ENCODE data around the gene DYNLT5.
"Not testable (repeated sequence)": the region's sequence is repeated elsewhere in the genome, so short reads cannot be mapped to it uniquely, and the experiment has no call there.

The DYNLT5 gene

GRCh38 chr1:66787641-66788040 is 35.4 kb downstream of the DYNLT5 start:
- ATAC-seq (ENCODE audit: low read depth) (no peak), DNase-seq (ENCODE audit: low spot score in 2 of 2) (no peak)
- no peak overlapping the region for H3K4me3 Mint-ChIP-seq
- H3K36me3 Mint-ChIP-seq: no peaks in the 10 kb centered on the region
- H3K27ac Mint-ChIP-seq: no peak overlapping the region
- peaks cover 13% of the 10 kb centered on the region for H3K4me1 Mint-ChIP-seq
- no peaks in the 10 kb centered on the region for H3K27me3 Mint-ChIP-seq
- H3K9me3 Mint-ChIP-seq: peaks cover 2% of the 10 kb centered on the region

- no peak for DNase-seq (ENCODE audit: low spot score in 2 of 2)
- Mint-ChIP-seq H3K27ac (peak overlapping the region; percentile 75), H3K4me1 (peaks cover 13% of the 10 kb centered on the region)
Observed at GRCh38 chr1:66788231-66788939, 36.1 kb downstream of the DYNLT5 start.

GRCh38 chr1:66791621-66792610 is 39.7 kb downstream of the DYNLT5 start:
- DNase-seq (ENCODE audit: low spot score in 2 of 2) (no peak), ATAC-seq (ENCODE audit: low read depth) (no peak)
- Mint-ChIP-seq H3K4me3 (no peak overlapping the region), H3K9me3 (no peaks in the 10 kb centered on the region), H3K27me3 (peaks cover 2% of the 10 kb centered on the region), H3K36me3 (no peaks in the 10 kb centered on the region), H3K4me1 (peaks cover 13% of the 10 kb centered on the region), H3K27ac (no peak overlapping the region)

More at GRCh38 chr1:66788231-66788939, 36.1 kb downstream of the DYNLT5 start:
- H3K9me3 Mint-ChIP-seq: peaks cover 2% of the 10 kb centered on the region
- H3K4me3 Mint-ChIP-seq: peak overlapping the region; percentile 41
- H3K27me3 Mint-ChIP-seq: no peaks in the 10 kb centered on the region
- ATAC-seq (ENCODE audit: low read depth): peak; percentile 49
- H3K36me3 Mint-ChIP-seq: no peaks in the 10 kb centered on the region

GRCh38 chr1:66795839-66796238 is 43.6 kb downstream of the DYNLT5 start:
- not testable (repeated sequence) for H3K27ac Mint-ChIP-seq; DNase-seq (ENCODE audit: low spot score in 2 of 2); H3K27me3 Mint-ChIP-seq; H3K4me1 Mint-ChIP-seq; H3K4me3 Mint-ChIP-seq; H3K9me3 Mint-ChIP-seq; ATAC-seq (ENCODE audit: low read depth); H3K36me3 Mint-ChIP-seq

- Mint-ChIP-seq H3K27ac (no peak overlapping the region), H3K27me3 (peaks cover 2% of the 10 kb centered on the region), H3K36me3 (no peaks in the 10 kb centered on the region), H3K4me1 (no peaks in the 10 kb centered on the region), H3K4me3 (no peak overlapping the region), H3K9me3 (no peaks in the 10 kb centered on the region)
- ATAC-seq (ENCODE audit: low read depth) (no peak), DNase-seq (ENCODE audit: low spot score in 2 of 2) (no peak)
Observed at GRCh38 chr1:66809245-66809644, 57.0 kb downstream of the DYNLT5 start.

- Mint-ChIP-seq H3K4me3 (no peak overlapping the region), H3K27ac (no peak overlapping the region), H3K27me3 (peaks cover 2% of the 10 kb centered on the region), H3K4me1 (no peaks in the 10 kb centered on the region), H3K36me3 (no peaks in the 10 kb centered on the region), H3K9me3 (no peaks in the 10 kb centered on the region)
- DNase-seq (ENCODE audit: low spot score in 2 of 2) (no peak), ATAC-seq (ENCODE audit: low read depth) (no peak)
Observed at GRCh38 chr1:66809736-66810326, 57.6 kb downstream of the DYNLT5 start.

GRCh38 chr1:66824771-66825170 is 72.5 kb downstream of the DYNLT5 start:
- H3K4me1 Mint-ChIP-seq: no peaks in the 10 kb centered on the region
- no peak for ATAC-seq (ENCODE audit: low read depth)
- no peaks in the 10 kb centered on the region for H3K27me3 Mint-ChIP-seq
- H3K4me3 Mint-ChIP-seq: no peak overlapping the region
- H3K27ac Mint-ChIP-seq: no peak overlapping the region
- no peak for DNase-seq (ENCODE audit: low spot score in 2 of 2)
- H3K36me3 Mint-ChIP-seq: no peaks in the 10 kb centered on the region
- no peaks in the 10 kb centered on the region for H3K9me3 Mint-ChIP-seq

All from memory B cell (primary cell).